ENCODE measurements around the gene PPM1G.
"Not testable (repeated sequence)": the region's sequence is repeated elsewhere in the genome, so short reads cannot be mapped to it uniquely, and the experiment has no call there.

Gene PPM1G

GRCh38 chr2:27375513-27376099, 33.8 kb downstream of the PPM1G start:
- DNase-seq (ENCODE audit: low read depth) = no peak

GRCh38 chr2:27373567-27373966, 35.8 kb downstream of the PPM1G start:
- DNase-seq (ENCODE audit: low read depth) = no peak

- no peak for DNase-seq (ENCODE audit: low read depth)
These were observed 36.5 kb downstream of the PPM1G start for GRCh38 chr2:27372937-27373336.

- DNase-seq (ENCODE audit: low read depth) = peak; percentile 61
These were observed 38.4 kb downstream of the PPM1G start for GRCh38 chr2:27370816-27371620.

- DNase-seq (ENCODE audit: low read depth) = peak; percentile 98
These were observed 39.2 kb downstream of the PPM1G start, which contains the start of the genes EIF2B4 and SNX17 for GRCh38 chr2:27370026-27370815. Gene EIF2B4 (minus strand): TSS chr2:27370338. CDS start chr2:27370314, 24 bp downstream. Gene SNX17 (plus strand): TSS chr2:27370616. CDS start chr2:27370744, 128 bp downstream.

GRCh38 chr2:27369471-27370025, 39.8 kb downstream of the PPM1G start:
- peak; percentile 66 for DNase-seq (ENCODE audit: low read depth)

- no peak for DNase-seq (ENCODE audit: low read depth)
These were observed 45.5 kb downstream of the PPM1G start for GRCh38 chr2:27363933-27364332.

- DNase-seq (ENCODE audit: low read depth) = no peak
These were observed 46.5 kb downstream of the PPM1G start for GRCh38 chr2:27362678-27363420.

- DNase-seq (ENCODE audit: low read depth) = peak; percentile 98
These were observed 52.8 kb downstream of the PPM1G start, which contains the start of gene GTF3C2 for GRCh38 chr2:27356382-27357181. Gene GTF3C2 (minus strand): TSS chr2:27356764. CDS start chr2:27343554, 13,210 bp downstream.

- peak; percentile 74 for DNase-seq (ENCODE audit: low read depth)
These were observed 53.4 kb downstream of the PPM1G start for GRCh38 chr2:27356056-27356381.

- no peak for DNase-seq (ENCODE audit: low read depth)
These were observed 54.8 kb downstream of the PPM1G start for GRCh38 chr2:27354597-27354927.

GRCh38 chr2:27353762-27354596, 55.4 kb downstream of the PPM1G start:
- peak; percentile 37 for DNase-seq (ENCODE audit: low read depth)

- DNase-seq (ENCODE audit: low read depth) = not testable (repeated sequence)
These were observed 56.0 kb downstream of the PPM1G start for GRCh38 chr2:27353386-27353761.

GRCh38 chr2:27351802-27352598, 57.4 kb downstream of the PPM1G start:
- DNase-seq (ENCODE audit: low read depth) = no peak

GRCh38 chr2:27350106-27350693, 59.2 kb downstream of the PPM1G start:
- DNase-seq (ENCODE audit: low read depth) = no peak

GRCh38 chr2:27347641-27348040, 61.8 kb downstream of the PPM1G start:
- no peak for DNase-seq (ENCODE audit: low read depth)

GRCh38 chr2:27336173-27336572, 73.2 kb downstream of the PPM1G start:
- no peak for DNase-seq (ENCODE audit: low read depth)

GRCh38 chr2:27335311-27335710, 74.1 kb downstream of the PPM1G start:
- DNase-seq (ENCODE audit: low read depth) = no peak
